GM23248 (cell line): Measurements from ENCODE around the gene TRAPPC5.

ENCODE experiments used
- EZH2 ChIP-seq: fragments of 200-600 bp; sonication (generic); IDR thresholded peaks from 2 replicates; pipeline ENCODE4 v1.6.1; 2018; ENCODE audit warnings: antibody characterized with exemption, mild to moderate bottlenecking; ENCODE audit not compliant: insufficient read depth, poor library complexity, severe bottlenecking
- EZH2phosphoT487 ChIP-seq: fragments of 200-600 bp; sonication (generic); IDR thresholded peaks from 2 replicates; pipeline ENCODE4 v1.6.1; 2018; ENCODE audit warnings: antibody characterized with exemption, moderate library complexity, mild to moderate bottlenecking, low read depth; ENCODE audit not compliant: insufficient read depth

- TF ChIP-seq EZH2phosphoT487 = no peak
- TF ChIP-seq EZH2 = no peak
Observed at GRCh38 chr19:7731615-7732014, 51.0 kb downstream of the TRAPPC5 start.
